WTC11 (cell line): ENCODE data around the gene ARHGAP22. TPM values are rescaled to one million over a fixed set of nuclear protein-coding genes. Genes with fewer than 3 reads are reported as not detected.

Experiments used
- ATAC-seq: fragments of 200-7000 bp; cut with Tn5 transposase; 2 replicates; pipeline ENCODE4 v1.10.0; 2021; ENCODE audit warnings: mild to moderate bottlenecking, moderate library complexity
- CTCF ChIA-PET: fragments of 300-600 bp; sonication (Branson Sonifier 250); formaldehyde crosslinking; loops from one replicate; lab custom pipeline; 2021; ENCODE audit warnings: antibody characterized with exemption; lab: Charles Lee
- POLR2A ChIA-PET: fragments of 350-600 bp; sonication (Branson Sonifier 250); formaldehyde crosslinking; loops from one replicate; lab custom pipeline; 2021; ENCODE audit warnings: antibody characterized with exemption; lab: Charles Lee
- DNase-seq: peaks from one replicate; pipeline ENCODE4 v3.0.0; 2021; ENCODE audit warnings: low spot score
- H3K27ac Mint-ChIP-seq: 2 replicates; pipeline ENCODE4 v1.8.0; 2021; ENCODE audit warnings: mixed read lengths
- H3K27me3 Mint-ChIP-seq: 2 replicates; pipeline ENCODE4 v1.8.0; 2021; ENCODE audit warnings: low read depth, mild to moderate bottlenecking, moderate library complexity, mixed read lengths
- H3K36me3 Mint-ChIP-seq: 2 replicates; pipeline ENCODE4 v1.8.0; 2021; ENCODE audit warnings: mixed read lengths
- H3K4me1 Mint-ChIP-seq: 2 replicates; pipeline ENCODE4 v1.8.0; 2022; ENCODE audit warnings: mixed read lengths
- H3K4me3 Mint-ChIP-seq: 2 replicates; pipeline ENCODE4 v1.8.0; 2021; ENCODE audit warnings: mild to moderate bottlenecking, moderate library complexity, mixed read lengths
- H3K9me3 Mint-ChIP-seq: 2 replicates; pipeline ENCODE4 v1.8.0; 2021; ENCODE audit warnings: mixed read lengths
- ATF1 ChIP-seq: sonication (generic); formaldehyde crosslinking; IDR thresholded peaks from 2 replicates; pipeline ENCODE4 v1.8.1; 2023; ENCODE audit warnings: mild to moderate bottlenecking, moderate library complexity, missing genetic modification reagents
- ETV6 ChIP-seq: sonication (generic); formaldehyde crosslinking; IDR thresholded peaks from 2 replicates; pipeline ENCODE4 v1.8.1; 2022; ENCODE audit warnings: mild to moderate bottlenecking, missing genetic modification reagents
- FOXJ3 ChIP-seq: sonication (generic); formaldehyde crosslinking; IDR thresholded peaks from 2 replicates; pipeline ENCODE4 v1.9.0; 2021; ENCODE audit warnings: missing genetic modification reagents, mild to moderate bottlenecking, borderline replicate concordance
- GABPB1 ChIP-seq: sonication (generic); formaldehyde crosslinking; IDR thresholded peaks from 2 replicates; pipeline ENCODE4 v1.8.1; 2023; ENCODE audit warnings: mild to moderate bottlenecking, missing genetic modification reagents
- MYBL2 ChIP-seq: sonication (generic); formaldehyde crosslinking; IDR thresholded peaks from 2 replicates; pipeline ENCODE4 v1.8.1; 2023; ENCODE audit warnings: mild to moderate bottlenecking, moderate library complexity, missing genetic modification reagents
- NFE2L1 ChIP-seq: sonication (generic); formaldehyde crosslinking; IDR thresholded peaks from 2 replicates; pipeline ENCODE4 v1.8.1; 2023; ENCODE audit warnings: missing genetic modification reagents
- OVOL2 ChIP-seq: fragments of 250-450 bp; sonication (Bioruptor Pico); IDR thresholded peaks from 2 replicates; pipeline ENCODE4 v1.9.0; 2021; ENCODE audit warnings: mild to moderate bottlenecking, borderline replicate concordance
- SOX15 ChIP-seq: fragments of 250-450 bp; sonication (Bioruptor Pico); IDR thresholded peaks from 2 replicates; pipeline ENCODE4 v1.9.0; 2021; ENCODE audit warnings: mild to moderate bottlenecking
- TEAD1 ChIP-seq: sonication (generic); formaldehyde crosslinking; IDR thresholded peaks from 2 replicates; pipeline ENCODE4 v1.8.0; 2022; ENCODE audit warnings: mild to moderate bottlenecking, missing genetic modification reagents
- ZNF121 ChIP-seq: sonication (generic); formaldehyde crosslinking; IDR thresholded peaks from 2 replicates; pipeline ENCODE4 v1.8.0; 2023; ENCODE audit warnings: missing genetic modification reagents
- ZNF232 ChIP-seq: sonication (generic); formaldehyde crosslinking; IDR thresholded peaks from 2 replicates; pipeline ENCODE4 v1.8.0; 2022; ENCODE audit warnings: mild to moderate bottlenecking, missing genetic modification reagents
- ZNF317 ChIP-seq: sonication (generic); formaldehyde crosslinking; IDR thresholded peaks from 2 replicates; pipeline ENCODE4 v1.8.1; 2023; ENCODE audit warnings: low read depth, mild to moderate bottlenecking, moderate library complexity, missing genetic modification reagents, borderline replicate concordance
- ZNF416 ChIP-seq: fragments of 250-450 bp; sonication (Bioruptor Pico); IDR thresholded peaks from 2 replicates; pipeline ENCODE4 v1.9.0; 2021; ENCODE audit warnings: mild to moderate bottlenecking, inconsistent platforms
- ZNF423 ChIP-seq: fragments of 250-450 bp; sonication (Bioruptor Pico); IDR thresholded peaks from 2 replicates; pipeline ENCODE4 v2.1.2; 2022; ENCODE audit warnings: mild to moderate bottlenecking, moderate library complexity
- total RNA-seq: library from RNA; stranded (reverse); gene quantifications from 3 replicates; pipeline ENCODE4 v1.2.3, GENCODE V29; 2021
- TF ChIP-seq, protein P1 (sequence below): sonication (generic); formaldehyde crosslinking; IDR thresholded peaks from 2 replicates; pipeline ENCODE4 v1.8.1; 2023; ENCODE audit warnings: mild to moderate bottlenecking, missing genetic modification reagents
- TF ChIP-seq, protein P2 (sequence below): sonication (generic); formaldehyde crosslinking; IDR thresholded peaks from 2 replicates; pipeline ENCODE4 v1.8.0; 2023; ENCODE audit warnings: mild to moderate bottlenecking, missing genetic modification reagents
- TF ChIP-seq, protein P3 (sequence below): sonication (generic); formaldehyde crosslinking; IDR thresholded peaks from 2 replicates; pipeline ENCODE4 v1.8.0; 2023; ENCODE audit warnings: missing genetic modification reagents
- TF ChIP-seq, protein P4 (sequence below): fragments of 250-450 bp; sonication (Bioruptor Pico); IDR thresholded peaks from 2 replicates; pipeline ENCODE4 v1.9.0; 2021; ENCODE audit warnings: mild to moderate bottlenecking
- TF ChIP-seq, protein P5 (sequence below): sonication (generic); formaldehyde crosslinking; IDR thresholded peaks from 2 replicates; pipeline ENCODE4 v1.8.0; 2022; ENCODE audit warnings: mild to moderate bottlenecking, missing genetic modification reagents
- TF ChIP-seq, protein P6 (sequence below): sonication (generic); formaldehyde crosslinking; IDR thresholded peaks from 2 replicates; pipeline ENCODE4 v1.8.1; 2022; ENCODE audit warnings: mild to moderate bottlenecking, moderate library complexity, missing genetic modification reagents
- TF ChIP-seq, protein P7 (sequence below): sonication (generic); formaldehyde crosslinking; IDR thresholded peaks from 2 replicates; pipeline ENCODE4 v1.8.1; 2023; ENCODE audit warnings: mild to moderate bottlenecking, missing genetic modification reagents
- TF ChIP-seq, protein P8 (sequence below): sonication (generic); formaldehyde crosslinking; IDR thresholded peaks from 2 replicates; pipeline ENCODE4 v1.8.0; 2022; ENCODE audit warnings: missing genetic modification reagents

ARHGAP22 gene
- total RNA-seq, 1 experiment from 2014 or later, result 8.6 TPM

DNA sequence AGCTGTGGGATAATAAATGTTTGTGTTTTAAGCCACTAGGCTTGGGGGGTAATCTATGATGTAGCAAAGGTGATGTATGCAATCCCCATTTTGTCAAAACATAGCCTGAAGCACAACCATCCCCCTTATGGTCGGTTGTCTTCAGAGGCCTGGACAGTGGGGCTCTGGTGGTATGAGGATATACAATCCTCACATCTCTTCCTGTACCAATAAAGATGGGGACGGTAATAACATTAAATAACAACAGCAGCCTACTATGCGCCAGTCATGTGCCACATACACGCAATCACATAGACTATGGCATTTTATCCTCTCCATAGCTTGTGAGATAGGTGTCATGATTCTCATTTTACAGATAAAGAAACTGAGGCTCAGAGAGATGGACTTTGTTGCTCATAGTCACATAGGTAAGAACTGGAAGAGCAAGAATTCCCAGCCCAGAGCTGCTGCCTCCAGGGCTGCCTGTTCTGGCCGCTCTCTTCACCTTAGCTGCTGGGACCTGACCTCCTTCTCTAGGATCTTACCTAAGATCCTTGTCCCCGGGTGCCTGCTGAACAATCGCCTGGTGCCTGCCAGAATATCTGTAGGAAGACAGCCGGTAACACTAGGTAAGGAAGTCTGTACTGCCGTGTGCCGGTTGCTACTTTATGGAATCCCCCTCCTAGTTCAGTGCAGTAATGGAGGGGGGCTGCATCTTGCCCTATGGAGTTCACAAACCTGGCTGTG, 108.6 kb downstream of the ARHGAP22 start (continued):
- TF ChIP-seq, protein P1, sequence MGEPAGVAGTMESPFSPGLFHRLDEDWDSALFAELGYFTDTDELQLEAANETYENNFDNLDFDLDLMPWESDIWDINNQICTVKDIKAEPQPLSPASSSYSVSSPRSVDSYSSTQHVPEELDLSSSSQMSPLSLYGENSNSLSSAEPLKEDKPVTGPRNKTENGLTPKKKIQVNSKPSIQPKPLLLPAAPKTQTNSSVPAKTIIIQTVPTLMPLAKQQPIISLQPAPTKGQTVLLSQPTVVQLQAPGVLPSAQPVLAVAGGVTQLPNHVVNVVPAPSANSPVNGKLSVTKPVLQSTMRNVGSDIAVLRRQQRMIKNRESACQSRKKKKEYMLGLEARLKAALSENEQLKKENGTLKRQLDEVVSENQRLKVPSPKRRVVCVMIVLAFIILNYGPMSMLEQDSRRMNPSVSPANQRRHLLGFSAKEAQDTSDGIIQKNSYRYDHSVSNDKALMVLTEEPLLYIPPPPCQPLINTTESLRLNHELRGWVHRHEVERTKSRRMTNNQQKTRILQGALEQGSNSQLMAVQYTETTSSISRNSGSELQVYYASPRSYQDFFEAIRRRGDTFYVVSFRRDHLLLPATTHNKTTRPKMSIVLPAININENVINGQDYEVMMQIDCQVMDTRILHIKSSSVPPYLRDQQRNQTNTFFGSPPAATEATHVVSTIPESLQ, result no peak
- no peak for TF ChIP-seq ETV6 (CRISPR knock-in tag)
- TF ChIP-seq, protein P2, sequence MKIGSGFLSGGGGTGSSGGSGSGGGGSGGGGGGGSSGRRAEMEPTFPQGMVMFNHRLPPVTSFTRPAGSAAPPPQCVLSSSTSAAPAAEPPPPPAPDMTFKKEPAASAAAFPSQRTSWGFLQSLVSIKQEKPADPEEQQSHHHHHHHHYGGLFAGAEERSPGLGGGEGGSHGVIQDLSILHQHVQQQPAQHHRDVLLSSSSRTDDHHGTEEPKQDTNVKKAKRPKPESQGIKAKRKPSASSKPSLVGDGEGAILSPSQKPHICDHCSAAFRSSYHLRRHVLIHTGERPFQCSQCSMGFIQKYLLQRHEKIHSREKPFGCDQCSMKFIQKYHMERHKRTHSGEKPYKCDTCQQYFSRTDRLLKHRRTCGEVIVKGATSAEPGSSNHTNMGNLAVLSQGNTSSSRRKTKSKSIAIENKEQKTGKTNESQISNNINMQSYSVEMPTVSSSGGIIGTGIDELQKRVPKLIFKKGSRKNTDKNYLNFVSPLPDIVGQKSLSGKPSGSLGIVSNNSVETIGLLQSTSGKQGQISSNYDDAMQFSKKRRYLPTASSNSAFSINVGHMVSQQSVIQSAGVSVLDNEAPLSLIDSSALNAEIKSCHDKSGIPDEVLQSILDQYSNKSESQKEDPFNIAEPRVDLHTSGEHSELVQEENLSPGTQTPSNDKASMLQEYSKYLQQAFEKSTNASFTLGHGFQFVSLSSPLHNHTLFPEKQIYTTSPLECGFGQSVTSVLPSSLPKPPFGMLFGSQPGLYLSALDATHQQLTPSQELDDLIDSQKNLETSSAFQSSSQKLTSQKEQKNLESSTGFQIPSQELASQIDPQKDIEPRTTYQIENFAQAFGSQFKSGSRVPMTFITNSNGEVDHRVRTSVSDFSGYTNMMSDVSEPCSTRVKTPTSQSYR (CRISPR knock-in tag), result no peak
- TF ChIP-seq GABPB1 (CRISPR knock-in tag), result no peak
- TF ChIP-seq, protein P3, sequence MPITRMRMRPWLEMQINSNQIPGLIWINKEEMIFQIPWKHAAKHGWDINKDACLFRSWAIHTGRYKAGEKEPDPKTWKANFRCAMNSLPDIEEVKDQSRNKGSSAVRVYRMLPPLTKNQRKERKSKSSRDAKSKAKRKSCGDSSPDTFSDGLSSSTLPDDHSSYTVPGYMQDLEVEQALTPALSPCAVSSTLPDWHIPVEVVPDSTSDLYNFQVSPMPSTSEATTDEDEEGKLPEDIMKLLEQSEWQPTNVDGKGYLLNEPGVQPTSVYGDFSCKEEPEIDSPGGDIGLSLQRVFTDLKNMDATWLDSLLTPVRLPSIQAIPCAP (CRISPR knock-in tag), result no peak
- TF ChIP-seq, protein P4, sequence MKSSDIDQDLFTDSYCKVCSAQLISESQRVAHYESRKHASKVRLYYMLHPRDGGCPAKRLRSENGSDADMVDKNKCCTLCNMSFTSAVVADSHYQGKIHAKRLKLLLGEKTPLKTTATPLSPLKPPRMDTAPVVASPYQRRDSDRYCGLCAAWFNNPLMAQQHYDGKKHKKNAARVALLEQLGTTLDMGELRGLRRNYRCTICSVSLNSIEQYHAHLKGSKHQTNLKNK, result no peak
- TF ChIP-seq ZNF232, result no peak
- TF ChIP-seq, protein P5, sequence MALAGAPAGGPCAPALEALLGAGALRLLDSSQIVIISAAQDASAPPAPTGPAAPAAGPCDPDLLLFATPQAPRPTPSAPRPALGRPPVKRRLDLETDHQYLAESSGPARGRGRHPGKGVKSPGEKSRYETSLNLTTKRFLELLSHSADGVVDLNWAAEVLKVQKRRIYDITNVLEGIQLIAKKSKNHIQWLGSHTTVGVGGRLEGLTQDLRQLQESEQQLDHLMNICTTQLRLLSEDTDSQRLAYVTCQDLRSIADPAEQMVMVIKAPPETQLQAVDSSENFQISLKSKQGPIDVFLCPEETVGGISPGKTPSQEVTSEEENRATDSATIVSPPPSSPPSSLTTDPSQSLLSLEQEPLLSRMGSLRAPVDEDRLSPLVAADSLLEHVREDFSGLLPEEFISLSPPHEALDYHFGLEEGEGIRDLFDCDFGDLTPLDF, result no peak
- no peak for TF ChIP-seq ZNF423
- TF ChIP-seq ZNF317 (CRISPR knock-in tag), result no peak
- TF ChIP-seq, protein P6, sequence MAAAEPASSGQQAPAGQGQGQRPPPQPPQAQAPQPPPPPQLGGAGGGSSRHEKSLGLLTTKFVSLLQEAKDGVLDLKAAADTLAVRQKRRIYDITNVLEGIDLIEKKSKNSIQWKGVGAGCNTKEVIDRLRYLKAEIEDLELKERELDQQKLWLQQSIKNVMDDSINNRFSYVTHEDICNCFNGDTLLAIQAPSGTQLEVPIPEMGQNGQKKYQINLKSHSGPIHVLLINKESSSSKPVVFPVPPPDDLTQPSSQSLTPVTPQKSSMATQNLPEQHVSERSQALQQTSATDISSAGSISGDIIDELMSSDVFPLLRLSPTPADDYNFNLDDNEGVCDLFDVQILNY (CRISPR knock-in tag), result no peak
- TF ChIP-seq ATF1 (CRISPR knock-in tag), result no peak
- TF ChIP-seq OVOL2, result no peak
- no peak for TF ChIP-seq MYBL2
- no peak for TF ChIP-seq ZNF416 (CRISPR knock-in tag)

DNA sequence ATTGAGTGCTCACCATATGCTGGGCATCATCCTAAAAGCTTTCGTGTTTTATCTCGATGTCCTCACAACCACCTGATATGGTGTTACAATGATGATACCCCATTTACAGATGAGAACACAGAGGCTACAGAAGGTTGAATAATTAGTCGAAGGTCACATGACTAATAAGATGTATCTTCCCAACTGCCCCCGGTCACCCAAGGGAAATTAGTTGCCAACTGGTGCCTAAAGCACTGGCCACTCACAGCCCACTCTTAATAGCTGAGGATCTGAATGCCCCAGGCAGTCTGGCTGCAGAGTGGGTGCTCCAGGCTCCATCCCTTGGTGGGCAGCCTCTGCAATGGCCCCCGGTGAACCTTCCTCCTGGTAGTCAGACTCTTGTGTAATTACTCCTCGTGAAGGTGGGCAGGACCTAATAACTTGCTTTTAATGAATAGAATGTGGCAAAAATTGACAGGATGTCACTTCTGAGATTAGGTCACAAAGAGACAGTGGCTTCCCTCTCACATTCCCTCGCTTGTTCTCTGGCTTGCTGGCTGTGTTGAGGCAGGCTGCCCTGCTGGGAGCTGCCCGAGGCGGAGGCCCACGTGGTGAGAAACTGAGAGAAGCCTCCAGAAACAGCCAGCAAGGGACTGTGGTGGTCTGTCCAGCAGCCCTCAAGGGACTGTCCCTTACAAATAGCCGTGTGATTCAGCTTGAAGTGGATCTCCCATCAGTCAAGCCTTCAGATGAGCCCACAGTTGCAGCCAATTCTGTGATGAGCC, 109.4 kb downstream of the ARHGAP22 start:
- no peaks in the 10 kb centered on the region for H3K9me3 Mint-ChIP-seq
- no peak overlapping the region for H3K27ac Mint-ChIP-seq
- no peak overlapping the region for H3K4me3 Mint-ChIP-seq
- ChIA-PET POLR2A (no interaction called here), CTCF (interaction anchor here (0.9 to 2.4 kb wide), 3 partner anchors 29 to 51 kb away, joined by 3 to 13 read pairs (median 6); no protein-coding TSS in a partner anchor)
- H3K4me1 Mint-ChIP-seq, result peaks cover 13% of the 10 kb centered on the region
- ATAC-seq (no peak), DNase-seq (no peak)
- no peaks in the 10 kb centered on the region for H3K36me3 Mint-ChIP-seq
- H3K27me3 Mint-ChIP-seq, result no peaks in the 10 kb centered on the region
- TF ChIP-seq, protein P7, sequence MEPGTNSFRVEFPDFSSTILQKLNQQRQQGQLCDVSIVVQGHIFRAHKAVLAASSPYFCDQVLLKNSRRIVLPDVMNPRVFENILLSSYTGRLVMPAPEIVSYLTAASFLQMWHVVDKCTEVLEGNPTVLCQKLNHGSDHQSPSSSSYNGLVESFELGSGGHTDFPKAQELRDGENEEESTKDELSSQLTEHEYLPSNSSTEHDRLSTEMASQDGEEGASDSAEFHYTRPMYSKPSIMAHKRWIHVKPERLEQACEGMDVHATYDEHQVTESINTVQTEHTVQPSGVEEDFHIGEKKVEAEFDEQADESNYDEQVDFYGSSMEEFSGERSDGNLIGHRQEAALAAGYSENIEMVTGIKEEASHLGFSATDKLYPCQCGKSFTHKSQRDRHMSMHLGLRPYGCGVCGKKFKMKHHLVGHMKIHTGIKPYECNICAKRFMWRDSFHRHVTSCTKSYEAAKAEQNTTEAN, result no peak
- TF ChIP-seq ZNF121 (CRISPR knock-in tag) (no peak), TEAD1 (no peak), SOX15 (CRISPR knock-in tag) (no peak), FOXJ3 (no peak), NFE2L1 (CRISPR knock-in tag) (no peak)
- TF ChIP-seq, protein P8, sequence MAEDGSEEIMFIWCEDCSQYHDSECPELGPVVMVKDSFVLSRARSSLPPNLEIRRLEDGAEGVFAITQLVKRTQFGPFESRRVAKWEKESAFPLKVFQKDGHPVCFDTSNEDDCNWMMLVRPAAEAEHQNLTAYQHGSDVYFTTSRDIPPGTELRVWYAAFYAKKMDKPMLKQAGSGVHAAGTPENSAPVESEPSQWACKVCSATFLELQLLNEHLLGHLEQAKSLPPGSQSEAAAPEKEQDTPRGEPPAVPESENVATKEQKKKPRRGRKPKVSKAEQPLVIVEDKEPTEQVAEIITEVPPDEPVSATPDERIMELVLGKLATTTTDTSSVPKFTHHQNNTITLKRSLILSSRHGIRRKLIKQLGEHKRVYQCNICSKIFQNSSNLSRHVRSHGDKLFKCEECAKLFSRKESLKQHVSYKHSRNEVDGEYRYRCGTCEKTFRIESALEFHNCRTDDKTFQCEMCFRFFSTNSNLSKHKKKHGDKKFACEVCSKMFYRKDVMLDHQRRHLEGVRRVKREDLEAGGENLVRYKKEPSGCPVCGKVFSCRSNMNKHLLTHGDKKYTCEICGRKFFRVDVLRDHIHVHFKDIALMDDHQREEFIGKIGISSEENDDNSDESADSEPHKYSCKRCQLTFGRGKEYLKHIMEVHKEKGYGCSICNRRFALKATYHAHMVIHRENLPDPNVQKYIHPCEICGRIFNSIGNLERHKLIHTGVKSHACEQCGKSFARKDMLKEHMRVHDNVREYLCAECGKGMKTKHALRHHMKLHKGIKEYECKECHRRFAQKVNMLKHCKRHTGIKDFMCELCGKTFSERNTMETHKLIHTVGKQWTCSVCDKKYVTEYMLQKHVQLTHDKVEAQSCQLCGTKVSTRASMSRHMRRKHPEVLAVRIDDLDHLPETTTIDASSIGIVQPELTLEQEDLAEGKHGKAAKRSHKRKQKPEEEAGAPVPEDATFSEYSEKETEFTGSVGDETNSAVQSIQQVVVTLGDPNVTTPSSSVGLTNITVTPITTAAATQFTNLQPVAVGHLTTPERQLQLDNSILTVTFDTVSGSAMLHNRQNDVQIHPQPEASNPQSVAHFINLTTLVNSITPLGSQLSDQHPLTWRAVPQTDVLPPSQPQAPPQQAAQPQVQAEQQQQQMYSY (CRISPR knock-in tag), result no peak
